ENCODE results near the gene NDUFA3. TPM values are rescaled to one million over a fixed set of nuclear protein-coding genes. Genes with fewer than 3 reads are reported as not detected.

NDUFA3 gene
- total and polyA plus RNA-seq, 10 of the 15 experiments (the other 5 are each of a cell fraction or from before 2014, with no cell fraction given): 40.0 to 335 (median 153) TPM

DNA sequence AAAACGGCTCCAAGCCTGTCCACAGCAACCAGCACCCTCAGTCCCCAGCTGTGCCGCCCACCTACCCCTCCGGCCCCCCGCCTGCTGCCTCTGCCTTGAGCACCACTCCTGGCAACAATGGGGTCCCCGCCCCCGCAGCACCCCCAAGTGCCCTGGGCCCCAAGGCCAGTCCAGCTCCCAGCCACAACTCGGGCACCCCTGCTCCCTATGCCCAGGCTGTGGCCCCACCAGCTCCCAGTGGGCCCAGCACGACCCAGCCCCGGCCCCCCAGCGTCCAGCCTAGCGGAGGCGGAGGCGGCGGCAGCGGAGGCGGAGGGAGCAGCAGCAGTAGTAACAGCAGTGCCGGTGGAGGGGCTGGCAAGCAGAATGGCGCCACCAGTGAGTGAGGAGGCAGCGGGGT is 45.5 kb downstream of the NDUFA3 start:
- FAIRE-seq (no peak), DNase-seq (ENCODE audit: low read depth, low spot score) (no peak), ATAC-seq (no peak)
- Histone ChIP-seq H3K4me1 (ENCODE audit: control insufficient read depth, insufficient read depth, low read length) (no peaks in the 10 kb centered on the region), H3K36me3 (ENCODE audit: control insufficient read depth in 2 of 2, insufficient read depth in 2 of 2, low read length in 1 of 2) (peaks cover 37 to 43% of the 10 kb centered on the region in 2 experiments; a peak in 3 of 4 replicates), H3K4me2 (ENCODE audit: control insufficient read depth, insufficient read depth) (no peak overlapping the region), H3K9ac (ENCODE audit: control insufficient read depth, insufficient read depth, low read length) (no peak overlapping the region), H4K20me1 (ENCODE audit: control insufficient read depth, insufficient read depth) (no peaks in the 10 kb centered on the region), H3K27ac (ENCODE audit: control insufficient read depth, insufficient read depth) (no peak overlapping the region), H3K9me3 (replicated peaks; ENCODE audit: control insufficient read depth, insufficient read depth, low read length) (no peaks in the 10 kb centered on the region), H2AFZ (ENCODE audit: control insufficient read depth, low read depth, low read length) (no peak overlapping the region), H3K4me3 (no peak overlapping the region), H3K27me3 (replicated peaks in 1 of 2; ENCODE audit: control insufficient read depth in 2 of 2, insufficient read depth in 2 of 2, low read length in 1 of 2) (no peaks in the 10 kb centered on the region), H3K79me2 (ENCODE audit: control insufficient read depth, insufficient read depth, low read length) (no peaks in the 10 kb centered on the region)
- TF ChIP-seq POLR2A (IDR thresholded peaks at IDR 0.05; ENCODE audit: low read depth, low read length): 0 out of 2 replicates have a peak, but pooled peaks have one; percentile 27
- no peak for TF ChIP-seq ZZZ3 (IDR thresholded peaks at IDR 0.05; ENCODE audit: control insufficient read depth, insufficient read length, low read depth)
- TF ChIP-seq MEF2A (IDR thresholded peaks at IDR 0.05; ENCODE audit: insufficient read depth, low read depth, low read length): no peak
- no peak for TF ChIP-seq NFXL1 (IDR thresholded peaks at IDR 0.05; ENCODE audit: borderline replicate concordance)
- ChIA-PET CTCF (no interaction called here), POLR2A (interaction anchor here (2.0 to 3.1 kb wide), 2 partner anchors 11 kb away, joined by 6 to 8 read pairs; partner anchors contain the start of gene LENG1), SMC1A (ENCODE audit: uncharacterized antibody, unreplicated experiment) (no interaction called here), RAD21 (ENCODE audit: unreplicated experiment) (no interaction called here)
- WGBS (ENCODE audit: insufficient coverage, insufficient replicate concordance, low lambda C conversion rate, missing lambda C conversion rate): 98% methylated on average over 13 of the region's 19 CpGs
- in situ Hi-C loops (cut with MboI): loop anchor here (25.0 kb wide), 1 partner anchor 1514 kb away; the partner anchor contains the start of gene U2AF2
- BruUV-seq (replicated peaks): no TSS peak
- intact Hi-C loops (cut with micrococcal nuclease; ENCODE audit: unreplicated experiment): no loop called here

DNA sequence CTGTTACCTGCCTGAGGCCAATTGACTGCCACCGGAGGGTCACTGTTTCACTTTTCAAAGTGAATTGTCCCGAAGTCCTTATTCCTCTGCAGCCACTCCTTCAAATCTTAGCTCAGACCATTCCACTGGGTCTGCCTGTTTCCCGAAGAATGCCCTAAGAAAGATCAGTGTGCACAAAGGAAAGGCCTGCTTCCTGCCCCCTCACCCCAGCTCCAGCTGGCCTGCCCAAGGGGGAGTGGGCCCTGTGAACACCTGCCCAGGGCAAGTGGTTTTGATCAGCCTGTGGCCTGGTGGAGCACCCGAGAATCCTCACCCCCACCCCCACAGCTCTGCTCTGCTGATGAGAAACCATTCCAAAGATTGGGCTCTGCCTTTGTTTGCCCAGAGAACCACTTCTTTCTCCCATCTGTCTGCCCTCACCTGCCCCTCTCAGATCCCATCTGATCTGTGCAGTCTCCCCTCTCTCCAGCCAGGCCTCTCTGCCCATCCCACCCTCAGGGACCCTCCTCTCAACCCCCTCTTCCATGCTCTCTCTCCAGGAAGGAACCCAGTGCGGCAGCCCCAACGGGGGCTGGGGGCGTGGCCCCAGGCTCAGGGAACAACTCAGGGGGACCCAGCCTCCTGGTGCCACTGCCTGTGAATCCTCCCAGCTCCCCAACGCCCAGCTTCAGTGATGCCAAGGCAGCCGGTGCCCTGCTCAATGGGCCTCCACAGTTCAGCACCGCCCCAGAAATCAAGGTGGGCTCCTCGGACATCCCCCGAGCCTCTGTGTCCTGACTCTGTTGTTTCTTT is 46.6 kb downstream of the NDUFA3 start:
- BruUV-seq (replicated peaks): no TSS peak
- H3K4me1 ChIP-seq (ENCODE audit: control insufficient read depth, insufficient read depth, low read length): no peaks in the 10 kb centered on the region
- WGBS (ENCODE audit: insufficient coverage, insufficient replicate concordance, low lambda C conversion rate, missing lambda C conversion rate): 79% methylated on average over 11 of the region's 12 CpGs
- H4K20me1 ChIP-seq (ENCODE audit: control insufficient read depth, insufficient read depth): no peaks in the 10 kb centered on the region
- peaks cover 32 to 42% of the 10 kb centered on the region in 2 experiments; a peak in 3 of 4 replicates for H3K36me3 ChIP-seq (ENCODE audit: control insufficient read depth in 2 of 2, insufficient read depth in 2 of 2, low read length in 1 of 2)
- H3K79me2 ChIP-seq (ENCODE audit: control insufficient read depth, insufficient read depth, low read length): no peaks in the 10 kb centered on the region
- no peak for ATAC-seq
- TF ChIP-seq MEF2A (IDR thresholded peaks at IDR 0.05; ENCODE audit: insufficient read depth, low read depth, low read length): no peak
- no peak overlapping the region for H3K4me2 ChIP-seq (ENCODE audit: control insufficient read depth, insufficient read depth)
- CTCF ChIA-PET: no interaction called here
- no peak overlapping the region for H3K27ac ChIP-seq (ENCODE audit: control insufficient read depth, insufficient read depth)
- H3K27me3 ChIP-seq (replicated peaks in 1 of 2; ENCODE audit: control insufficient read depth in 2 of 2, insufficient read depth in 2 of 2, low read length in 1 of 2): no peaks in the 10 kb centered on the region
- no peak overlapping the region for H3K9ac ChIP-seq (ENCODE audit: control insufficient read depth, insufficient read depth, low read length)
- no peak for FAIRE-seq
- H3K4me3 ChIP-seq: no peak overlapping the region
- DNase-seq (ENCODE audit: low read depth, low spot score): no peak
- POLR2A ChIA-PET: interaction anchor here (2.0 to 3.1 kb wide), 2 partner anchors 10 to 12 kb away, joined by 6 to 8 read pairs; partner anchors contain the start of gene LENG1
- RAD21 ChIA-PET (ENCODE audit: unreplicated experiment): interaction anchor here (1.3 kb wide), 1 partner anchor 12 kb away, joined by 3 read pairs; the partner anchor contains the start of gene CNOT3
- SMC1A ChIA-PET (ENCODE audit: uncharacterized antibody, unreplicated experiment): interaction anchor here (1.5 kb wide), 1 partner anchor 88 kb away, joined by 5 read pairs; no protein-coding TSS in a partner anchor
- intact Hi-C loops (cut with micrococcal nuclease; ENCODE audit: unreplicated experiment) (no loop called here), in situ Hi-C loops (cut with MboI) (loop anchor here (25.0 kb wide), 1 partner anchor 1513 kb away; the partner anchor contains the start of gene U2AF2)
- H3K9me3 ChIP-seq (replicated peaks; ENCODE audit: control insufficient read depth, insufficient read depth, low read length): no peaks in the 10 kb centered on the region
- no peak overlapping the region for H2AFZ ChIP-seq (ENCODE audit: control insufficient read depth, low read depth, low read length)
